OCI-LY1 (cell line): ENCODE results near the gene BCL2L13.

Experiments
- H2AFZ ChIP-seq: fragments of 200-600 bp; sonication (generic), shearing (Covaris generic); 2 replicates; pipeline ENCODE4 v1.6.0; 2014; ENCODE audit warnings: antibody characterized with exemption, mild to moderate bottlenecking, low read length
- H3F3A ChIP-seq: fragments of 200-600 bp; sonication (generic), shearing (Covaris generic); 2 replicates; pipeline ENCODE4 v1.6.0; 2014; ENCODE audit warnings: mild to moderate bottlenecking, antibody characterized with exemption, low read length, moderate library complexity; ENCODE audit not compliant: insufficient read depth
- H3K27ac ChIP-seq: fragments of 200-600 bp; sonication (generic); 2 replicates; pipeline ENCODE4 v1.5.1; 2014; ENCODE audit warnings: low read length, mixed run types, mild to moderate bottlenecking, low read depth; ENCODE audit not compliant: poor library complexity, severe bottlenecking
- H3K27me3 ChIP-seq: fragments of 200-600 bp; sonication (generic); 2 replicates; pipeline ENCODE4 v1.6.0; 2014; ENCODE audit warnings: antibody characterized with exemption, mild to moderate bottlenecking, low read length, moderate library complexity; ENCODE audit not compliant: insufficient read depth
- H3K36me3 ChIP-seq: fragments of 200-600 bp; sonication (generic); 2 replicates; pipeline ENCODE4 v1.6.1; 2014; ENCODE audit warnings: mild to moderate bottlenecking, antibody characterized with exemption, low read length, moderate library complexity, mixed read lengths; ENCODE audit not compliant: insufficient read depth
- H3K4me1 ChIP-seq: fragments of 200-600 bp; sonication (generic); 2 replicates; pipeline ENCODE4 v1.5.1; 2014; ENCODE audit warnings: mild to moderate bottlenecking, low read length, moderate library complexity; ENCODE audit not compliant: insufficient read depth, severe bottlenecking
- H3K4me2 ChIP-seq: fragments of 200-600 bp; sonication (generic), shearing (Covaris generic); 2 replicates; pipeline ENCODE4 v1.6.1; 2014; ENCODE audit warnings: low read length
- H3K4me3 ChIP-seq: fragments of 200-600 bp; sonication (generic); 2 replicates; pipeline ENCODE4 v1.5.1; 2014; ENCODE audit warnings: low read length, low read depth, mild to moderate bottlenecking, mixed read lengths; ENCODE audit not compliant: poor library complexity, severe bottlenecking
- H3K79me2 ChIP-seq: fragments of 200-600 bp; shearing (Covaris generic); 2 replicates; pipeline ENCODE4 v1.6.1; 2016; ENCODE audit warnings: mixed run types, low read length, mixed read lengths; ENCODE audit not compliant: insufficient read depth
- H3K9ac ChIP-seq: fragments of 200-600 bp; sonication (generic), shearing (Covaris generic); 2 replicates; pipeline ENCODE4 v1.6.1; 2014; ENCODE audit warnings: mild to moderate bottlenecking, low read length, mixed read lengths
- H3K9me2 ChIP-seq: fragments of 200-600 bp; sonication (generic), shearing (Covaris generic); 2 replicates; pipeline ENCODE4 v1.6.1; 2014; ENCODE audit warnings: low read depth, mild to moderate bottlenecking, low read length, mixed read lengths
- H3K9me3 ChIP-seq: fragments of 200-600 bp; shearing (Covaris generic); 2 replicates; pipeline ENCODE4 v1.6.1; 2014; ENCODE audit warnings: low read length, mixed read lengths
- H4K20me1 ChIP-seq: fragments of 200-600 bp; sonication (generic), shearing (Covaris generic); 2 replicates; pipeline ENCODE4 v1.6.0; 2016; ENCODE audit warnings: mild to moderate bottlenecking, low read length; ENCODE audit not compliant: insufficient read depth
- CTCF ChIP-seq: fragments of 200-600 bp; sonication (generic), shearing (Covaris generic); IDR thresholded peaks from 2 replicates; pipeline ENCODE4 v1.5.1; 2017; ENCODE audit warnings: mild to moderate bottlenecking, antibody characterized with exemption, low read length, moderate library complexity, mixed read lengths
- EZH2 ChIP-seq: fragments of 200-600 bp; sonication (generic), shearing (Covaris generic); IDR thresholded peaks from 2 replicates; pipeline ENCODE4 v1.8.0; 2017; ENCODE audit warnings: borderline replicate concordance, mixed run types, mild to moderate bottlenecking, antibody characterized with exemption, low read length, moderate library complexity, mixed read lengths

Gene BCL2L13

GRCh38 chr22:17637490-17638181 lies 921 bp upstream of the BCL2L13 start:
- no peaks in the 10 kb centered on the region for H3K9me2 ChIP-seq
- H3K36me3 ChIP-seq: peaks cover 9% of the 10 kb centered on the region
- H3K27ac ChIP-seq: peak overlapping the region; percentile 89
- TF ChIP-seq CTCF: no peak
- TF ChIP-seq EZH2: no peak
- 0 out of 2 replicates have a peak, but pooled peaks cover 3% of the 10 kb centered on the region for H3K9me3 ChIP-seq
- no peaks in the 10 kb centered on the region for H3F3A ChIP-seq
- peak overlapping the region; percentile 82 for H3K9ac ChIP-seq
- H3K4me3 ChIP-seq: peak overlapping the region; percentile 74
- H2AFZ ChIP-seq: no peak overlapping the region
- peaks cover 7% of the 10 kb centered on the region for H3K79me2 ChIP-seq
- H3K4me2 ChIP-seq: peak overlapping the region; percentile 74
- no peaks in the 10 kb centered on the region for H3K27me3 ChIP-seq
- peaks cover 20% of the 10 kb centered on the region for H3K4me1 ChIP-seq
- H4K20me1 ChIP-seq: no peaks in the 10 kb centered on the region

GRCh38 chr22:17638182-17638431 lies 450 bp upstream of the BCL2L13 start:
- H3K79me2 ChIP-seq: peaks cover 7% of the 10 kb centered on the region
- no peak overlapping the region for H2AFZ ChIP-seq
- no peak for TF ChIP-seq EZH2
- TF ChIP-seq CTCF: no peak
- H3K27ac ChIP-seq: peak overlapping the region; percentile 89
- peak overlapping the region; percentile 82 for H3K9ac ChIP-seq
- peaks cover 9% of the 10 kb centered on the region for H3K36me3 ChIP-seq
- no peaks in the 10 kb centered on the region for H4K20me1 ChIP-seq
- H3K9me3 ChIP-seq: 0 out of 2 replicates have a peak, but pooled peaks cover 3% of the 10 kb centered on the region
- no peaks in the 10 kb centered on the region for H3F3A ChIP-seq
- no peaks in the 10 kb centered on the region for H3K27me3 ChIP-seq
- peak overlapping the region; percentile 74 for H3K4me2 ChIP-seq
- H3K9me2 ChIP-seq: no peaks in the 10 kb centered on the region
- peak overlapping the region; percentile 74 for H3K4me3 ChIP-seq
- H3K4me1 ChIP-seq: peaks cover 25% of the 10 kb centered on the region

GRCh38 chr22:17639247-17639741 lies 737 bp downstream of the BCL2L13 start:
- H3K27ac ChIP-seq: peak overlapping the region; percentile 89
- peak overlapping the region; percentile 74 for H3K4me3 ChIP-seq
- H3K9me3 ChIP-seq: 0 out of 2 replicates have a peak, but pooled peaks cover 3% of the 10 kb centered on the region
- no peaks in the 10 kb centered on the region for H4K20me1 ChIP-seq
- H3K36me3 ChIP-seq: peaks cover 9% of the 10 kb centered on the region
- H2AFZ ChIP-seq: no peak overlapping the region
- H3K79me2 ChIP-seq: peaks cover 7% of the 10 kb centered on the region
- peak overlapping the region; percentile 82 for H3K9ac ChIP-seq
- peak overlapping the region; percentile 74 for H3K4me2 ChIP-seq
- H3K9me2 ChIP-seq: no peaks in the 10 kb centered on the region
- peaks cover 29% of the 10 kb centered on the region for H3K4me1 ChIP-seq
- TF ChIP-seq EZH2 (no peak), CTCF (no peak)
- H3K27me3 ChIP-seq: no peaks in the 10 kb centered on the region
- no peaks in the 10 kb centered on the region for H3F3A ChIP-seq
